Endothelial cell of umbilical vein (primary cell): Measurements from ENCODE around the gene CMTM4. TPM values are rescaled to one million over a fixed set of nuclear protein-coding genes. Genes with fewer than 3 reads are reported as not detected.

Experiments
- BruUV-seq: library from RNA; stranded (reverse); fragments of 400-500 nt; replicated peaks from 2 replicates; lab custom pipeline; 2021; lab: Mats Ljungman, UMichigan
- CTCF ChIA-PET: fragments of 300-600, 350-600 bp; sonication (Branson Sonifier 250); formaldehyde crosslinking; loops from one replicate; lab custom pipeline; 2021; ENCODE audit warnings: antibody characterized with exemption, inconsistent platforms; lab: Charles Lee
- POLR2A ChIA-PET: fragments of 300-600, 350-600 bp; sonication (Branson Sonifier 250); formaldehyde crosslinking; loops from one replicate; lab custom pipeline; 2021; ENCODE audit warnings: antibody characterized with exemption, inconsistent platforms; lab: Charles Lee
- DNase-seq: peaks from one replicate; pipeline ENCODE4 v3.0.0-alpha.2; 2011; ENCODE audit warnings: low read depth, low spot score
- FAIRE-seq: peaks from 2 replicates; lab custom pipeline; 2011; peaks lifted over from hg19 to GRCh38; lab: Jason Lieb, UNC
- H2AFZ ChIP-seq: 2 replicates; pipeline ENCODE4 v1.6.0; 2012; ENCODE audit warnings: low read depth, low read length, control low read depth, inconsistent platforms
- H3K27ac ChIP-seq: 2 replicates; pipeline ENCODE4 v1.5.1; 2011; ENCODE audit warnings: low read depth, mild to moderate bottlenecking, control low read depth, low read length, moderate library complexity; ENCODE audit not compliant: insufficient read depth
- H3K27me3 ChIP-seq, 2 experiments: 2 replicates each; pipeline versions ENCODE4 v1.6.0 to v1.6.1; 2011; ENCODE audit warnings: low read length in 2 of 2, mixed read lengths in 1 of 2; ENCODE audit not compliant: control insufficient read depth in 2 of 2, insufficient read depth in 2 of 2
- H3K36me3 ChIP-seq, 2 experiments: 2 replicates in 1 of 2; 3 replicates in 1 of 2; pipeline ENCODE4 v1.5.1; 2011; ENCODE audit warnings: low read length in 2 of 2, mild to moderate bottlenecking in 1 of 2, moderate library complexity in 1 of 2; ENCODE audit not compliant: control insufficient read depth in 2 of 2, insufficient read depth in 2 of 2; ENCODE audit errors: extremely low read depth in 1 of 2
- H3K4me1 ChIP-seq: 3 replicates; pipeline ENCODE4 v1.5.1; 2011; ENCODE audit warnings: mild to moderate bottlenecking, low read length; ENCODE audit not compliant: control insufficient read depth, insufficient read depth; ENCODE audit errors: extremely low read depth
- H3K4me2 ChIP-seq: 2 replicates; pipeline ENCODE4 v1.6.1; 2011; ENCODE audit warnings: low read length, control low read depth, mixed read lengths; ENCODE audit not compliant: insufficient read depth
- H3K4me3 ChIP-seq, 3 experiments: fragments of 200-600 bp in 1 of 3; sonication (generic), shearing (Covaris generic) in 1 of 3; replicated peaks in 1 of 3; 2 replicates each; pipeline ENCODE4 v1.5.1; 2011 to 2016; ENCODE audit warnings: control low read depth in 3 of 3, low read length in 3 of 3, mild to moderate bottlenecking in 2 of 3, inconsistent platforms in 1 of 3, low read depth in 1 of 3, moderate library complexity in 1 of 3; ENCODE audit not compliant: insufficient read depth in 1 of 3
- H3K79me2 ChIP-seq: 2 replicates; pipeline ENCODE4 v1.6.0; 2012; ENCODE audit warnings: low read length, inconsistent platforms; ENCODE audit not compliant: control insufficient read depth, insufficient read depth
- H3K9ac ChIP-seq: replicated peaks from 2 replicates; pipeline ENCODE3; 2011; ENCODE audit warnings: low read length, control low read depth; ENCODE audit not compliant: insufficient read depth; ENCODE audit errors: extremely low read depth
- H3K9me1 ChIP-seq: replicated peaks from 3 replicates; pipeline ENCODE4 v1.6.0; 2011; ENCODE audit warnings: mild to moderate bottlenecking, low read length; ENCODE audit not compliant: control insufficient read depth, insufficient read depth; ENCODE audit errors: extremely low read depth
- H3K9me3 ChIP-seq: replicated peaks from 2 replicates; pipeline ENCODE4 v1.5.1; 2012; ENCODE audit warnings: low read length, inconsistent platforms; ENCODE audit not compliant: control insufficient read depth, insufficient read depth
- H4K20me1 ChIP-seq: replicated peaks from 2 replicates; pipeline ENCODE3; 2011; ENCODE audit warnings: mild to moderate bottlenecking, low read length; ENCODE audit not compliant: control insufficient read depth, insufficient read depth; ENCODE audit errors: extremely low read depth
- CTCF ChIP-seq, 2 donors: IDR thresholded peaks; 1 replicate in 1 of 2; 2 replicates in 1 of 2; pipeline ENCODE4 v1.5.1; 2011; ENCODE audit warnings: low read length in 2 of 2, mild to moderate bottlenecking in 2 of 2, moderate library complexity in 2 of 2, control low read depth in 1 of 2, inconsistent platforms in 1 of 2, low read depth in 1 of 2; ENCODE audit not compliant: insufficient read depth in 1 of 2; ENCODE audit errors: extremely low read depth in 1 of 2
- EZH2 ChIP-seq: IDR thresholded peaks from 2 replicates; pipeline ENCODE4 v1.6.1; 2012; ENCODE audit warnings: borderline replicate concordance, low read depth, mild to moderate bottlenecking, moderate library complexity, low read length, inconsistent platforms; ENCODE audit not compliant: severe bottlenecking
- FOS ChIP-seq: IDR thresholded peaks from 2 replicates; pipeline ENCODE4 v1.6.1; 2011; ENCODE audit warnings: mild to moderate bottlenecking, low read length, moderate library complexity, borderline replicate concordance; ENCODE audit not compliant: insufficient read depth
- GATA2 ChIP-seq: IDR thresholded peaks from 2 replicates; pipeline ENCODE4 v1.7.0; 2011; ENCODE audit warnings: low read depth, mild to moderate bottlenecking, moderate library complexity, mixed read lengths, low read length; ENCODE audit not compliant: insufficient read length, insufficient read depth
- JUN ChIP-seq: IDR thresholded peaks from 2 replicates; pipeline ENCODE4 v1.6.1; 2011; ENCODE audit warnings: borderline replicate concordance, low read depth; ENCODE audit not compliant: insufficient read length, insufficient read depth
- MAX ChIP-seq: IDR thresholded peaks from 2 replicates; pipeline ENCODE4 v1.6.1; 2011; ENCODE audit not compliant: insufficient read depth, insufficient read length
- MYC ChIP-seq: IDR thresholded peaks from one replicate; pipeline ENCODE4 v1.6.1; 2011; ENCODE audit warnings: mild to moderate bottlenecking, low read depth, low read length
- POLR2A ChIP-seq: IDR thresholded peaks from 2 replicates; pipeline ENCODE4 v1.6.1; 2012; ENCODE audit warnings: low read depth, mild to moderate bottlenecking, control low read depth, low read length
- POLR2AphosphoS5 ChIP-seq: IDR thresholded peaks from 2 replicates; pipeline ENCODE4 v1.6.1; 2012; ENCODE audit warnings: low read depth, mild to moderate bottlenecking, control low read depth, low read length, moderate library complexity; ENCODE audit not compliant: insufficient read depth
- dilution Hi-C: fragments of 300-500 bp; cut with MboI; formaldehyde crosslinking; loops from one replicate; pipeline ENCODE4 v1.15.0; 2019; ENCODE audit warnings: low sequenced_read_pairs; ENCODE audit not compliant: extremely low pct_ligation_motif_present
- intact Hi-C: fragments of 100-400 bp; cut with micrococcal nuclease; formaldehyde crosslinking; loops from one replicate; pipeline ENCODE4 v1.10.0; 2022
- polyA plus RNA-seq, 4 experiments: library from polyadenylated mRNA; depleted of rRNA in 3 of 4; stranded (reverse) in 3 of 4; unstranded in 1 of 4; fragments of >200 nt; gene quantifications; 2 replicates each; pipeline versions ENCODE4 v1.2.1 to v1.2.3, GENCODE V29; 2011 to 2012; ENCODE audit warnings: missing spikeins in 1 of 4
- total RNA-seq: library from RNA; stranded (reverse); gene quantifications from 2 replicates; pipeline ENCODE4 v1.2.3, GENCODE V29; 2021

The CMTM4 gene
- total and polyA plus RNA-seq, 2 donors (not counting 3 experiments of a cell fraction or from before 2014, with no cell fraction given), result 9.0 to 10.7 TPM

GRCh38 chr16:66587881-66588600, 108.5 kb downstream of the CMTM4 start:
- no peaks in the 10 kb centered on the region for H3K27me3 ChIP-seq
- no peaks in the 10 kb centered on the region for H3K36me3 ChIP-seq
- DNase-seq (no peak), FAIRE-seq (no peak)
- no peaks in the 10 kb centered on the region for H4K20me1 ChIP-seq
- TF ChIP-seq FOS (no peak), EZH2 (no peak), POLR2A (no peak), MAX (no peak), JUN (no peak), POLR2AphosphoS5 (no peak), GATA2 (no peak), CTCF (IDR thresholded peaks at IDR 0.05; ENCODE audit: extremely low read depth in 1 of 2, insufficient read depth in 1 of 2, low read depth in 1 of 2, low read length in 2 of 2) (no peak), MYC (no peak)
- H3K9me3 ChIP-seq, result no peaks in the 10 kb centered on the region
- dilution Hi-C loops, result no loop called here
- H2AFZ ChIP-seq, result no peak overlapping the region
- peaks cover 7% of the 10 kb centered on the region for H3K4me1 ChIP-seq
- H3K4me3 ChIP-seq, result no peak overlapping the region
- no TSS peak for BruUV-seq
- POLR2A ChIA-PET, result no interaction called here
- H3K9ac ChIP-seq, result no peak overlapping the region
- intact Hi-C loops, result loop anchor here (2.0 to 5.0 kb wide), 3 partner anchors 35 to 181 kb away; partner anchors contain the start of gene CKLF
- H3K4me2 ChIP-seq, result no peak overlapping the region
- CTCF ChIA-PET, result no interaction called here
- no peak overlapping the region for H3K27ac ChIP-seq
- H3K9me1 ChIP-seq, result no peaks in the 10 kb centered on the region
- no peaks in the 10 kb centered on the region for H3K79me2 ChIP-seq
